Mesothelial cell of epicardium (in vitro differentiated cells): ENCODE data around the gene SGTB. TPM values are rescaled to one million over a fixed set of nuclear protein-coding genes. Genes with fewer than 3 reads are reported as not detected.

Experiments used
- DNase-seq, 2 experiments: peaks; one replicate each; pipeline ENCODE4 v3.0.0; 2021; ENCODE audit warnings: low spot score in 2 of 2; ENCODE audit not compliant: unreplicated experiment in 2 of 2
- H3K27ac Mint-ChIP-seq: 2 replicates; pipeline ENCODE4 v1.8.0; 2021; ENCODE audit warnings: mixed read lengths
- H3K27me3 Mint-ChIP-seq: 2 replicates; pipeline ENCODE4 v1.8.0; 2021; ENCODE audit warnings: low read depth, mixed read lengths
- H3K36me3 Mint-ChIP-seq: 2 replicates; pipeline ENCODE4 v1.8.0; 2021; ENCODE audit warnings: mixed read lengths
- H3K4me1 Mint-ChIP-seq: 2 replicates; pipeline ENCODE4 v1.8.0; 2021; ENCODE audit warnings: mixed read lengths
- H3K4me3 Mint-ChIP-seq: 2 replicates; pipeline ENCODE4 v1.8.0; 2021; ENCODE audit warnings: mild to moderate bottlenecking, moderate library complexity, mixed read lengths
- H3K9me3 Mint-ChIP-seq: 2 replicates; pipeline ENCODE4 v1.8.0; 2021; ENCODE audit warnings: mixed read lengths
- total RNA-seq: library from RNA; stranded (reverse); gene quantifications from 3 replicates; pipeline ENCODE4 v1.2.1, GENCODE V29; 2021
- TF ChIP-seq, protein P1 (sequence below): fragments of 200-600 bp; sonication (generic); IDR thresholded peaks from one replicate; pipeline ENCODE4 v1.5.0; 2021; ENCODE audit warnings: antibody characterized with exemption; ENCODE audit not compliant: unreplicated experiment

The SGTB gene
- total RNA-seq, 1 donor from 2014 or later = 9.4 TPM

- TF ChIP-seq, protein P1, sequence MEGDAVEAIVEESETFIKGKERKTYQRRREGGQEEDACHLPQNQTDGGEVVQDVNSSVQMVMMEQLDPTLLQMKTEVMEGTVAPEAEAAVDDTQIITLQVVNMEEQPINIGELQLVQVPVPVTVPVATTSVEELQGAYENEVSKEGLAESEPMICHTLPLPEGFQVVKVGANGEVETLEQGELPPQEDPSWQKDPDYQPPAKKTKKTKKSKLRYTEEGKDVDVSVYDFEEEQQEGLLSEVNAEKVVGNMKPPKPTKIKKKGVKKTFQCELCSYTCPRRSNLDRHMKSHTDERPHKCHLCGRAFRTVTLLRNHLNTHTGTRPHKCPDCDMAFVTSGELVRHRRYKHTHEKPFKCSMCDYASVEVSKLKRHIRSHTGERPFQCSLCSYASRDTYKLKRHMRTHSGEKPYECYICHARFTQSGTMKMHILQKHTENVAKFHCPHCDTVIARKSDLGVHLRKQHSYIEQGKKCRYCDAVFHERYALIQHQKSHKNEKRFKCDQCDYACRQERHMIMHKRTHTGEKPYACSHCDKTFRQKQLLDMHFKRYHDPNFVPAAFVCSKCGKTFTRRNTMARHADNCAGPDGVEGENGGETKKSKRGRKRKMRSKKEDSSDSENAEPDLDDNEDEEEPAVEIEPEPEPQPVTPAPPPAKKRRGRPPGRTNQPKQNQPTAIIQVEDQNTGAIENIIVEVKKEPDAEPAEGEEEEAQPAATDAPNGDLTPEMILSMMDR = no peak
- no peak for DNase-seq
- H3K36me3 Mint-ChIP-seq = peaks cover 21% of the 10 kb centered on the region
- no peak overlapping the region for H3K4me3 Mint-ChIP-seq
- H3K9me3 Mint-ChIP-seq = no peaks in the 10 kb centered on the region
- H3K4me1 Mint-ChIP-seq = no peaks in the 10 kb centered on the region
- no peaks in the 10 kb centered on the region for H3K27me3 Mint-ChIP-seq
- H3K27ac Mint-ChIP-seq = no peak overlapping the region
Measured at GRCh38 chr5:65646938-65647337, 75.0 kb downstream of the SGTB start.

GRCh38 chr5:65640240-65640639, 81.7 kb downstream of the SGTB start:
- no peak for DNase-seq
- peaks cover 26% of the 10 kb centered on the region for H3K36me3 Mint-ChIP-seq
- no peak overlapping the region for H3K4me3 Mint-ChIP-seq
- no peaks in the 10 kb centered on the region for H3K27me3 Mint-ChIP-seq
- no peak overlapping the region for H3K27ac Mint-ChIP-seq
- TF ChIP-seq, protein P1 = no peak
- H3K9me3 Mint-ChIP-seq = peaks cover 5% of the 10 kb centered on the region
- H3K4me1 Mint-ChIP-seq = no peaks in the 10 kb centered on the region

GRCh38 chr5:65630981-65631380, 90.9 kb downstream of the SGTB start:
- H3K9me3 Mint-ChIP-seq = no peaks in the 10 kb centered on the region
- TF ChIP-seq, protein P1 = no peak
- H3K4me3 Mint-ChIP-seq = no peak overlapping the region
- peaks cover 7% of the 10 kb centered on the region for H3K36me3 Mint-ChIP-seq
- DNase-seq = no peak
- H3K4me1 Mint-ChIP-seq = peaks cover 8% of the 10 kb centered on the region
- H3K27ac Mint-ChIP-seq = no peak overlapping the region
- no peaks in the 10 kb centered on the region for H3K27me3 Mint-ChIP-seq

- no peaks in the 10 kb centered on the region for H3K27me3 Mint-ChIP-seq
- peaks cover 31% of the 10 kb centered on the region for H3K4me1 Mint-ChIP-seq
- TF ChIP-seq, protein P1 = no peak
- peaks cover 7% of the 10 kb centered on the region for H3K36me3 Mint-ChIP-seq
- no peak for DNase-seq
- H3K9me3 Mint-ChIP-seq = no peaks in the 10 kb centered on the region
- H3K4me3 Mint-ChIP-seq = peak overlapping the region; percentile 94
- H3K27ac Mint-ChIP-seq = peak overlapping the region; percentile 57
Measured at GRCh38 chr5:65625743-65626142, 96.2 kb downstream of the SGTB start.

DNA sequence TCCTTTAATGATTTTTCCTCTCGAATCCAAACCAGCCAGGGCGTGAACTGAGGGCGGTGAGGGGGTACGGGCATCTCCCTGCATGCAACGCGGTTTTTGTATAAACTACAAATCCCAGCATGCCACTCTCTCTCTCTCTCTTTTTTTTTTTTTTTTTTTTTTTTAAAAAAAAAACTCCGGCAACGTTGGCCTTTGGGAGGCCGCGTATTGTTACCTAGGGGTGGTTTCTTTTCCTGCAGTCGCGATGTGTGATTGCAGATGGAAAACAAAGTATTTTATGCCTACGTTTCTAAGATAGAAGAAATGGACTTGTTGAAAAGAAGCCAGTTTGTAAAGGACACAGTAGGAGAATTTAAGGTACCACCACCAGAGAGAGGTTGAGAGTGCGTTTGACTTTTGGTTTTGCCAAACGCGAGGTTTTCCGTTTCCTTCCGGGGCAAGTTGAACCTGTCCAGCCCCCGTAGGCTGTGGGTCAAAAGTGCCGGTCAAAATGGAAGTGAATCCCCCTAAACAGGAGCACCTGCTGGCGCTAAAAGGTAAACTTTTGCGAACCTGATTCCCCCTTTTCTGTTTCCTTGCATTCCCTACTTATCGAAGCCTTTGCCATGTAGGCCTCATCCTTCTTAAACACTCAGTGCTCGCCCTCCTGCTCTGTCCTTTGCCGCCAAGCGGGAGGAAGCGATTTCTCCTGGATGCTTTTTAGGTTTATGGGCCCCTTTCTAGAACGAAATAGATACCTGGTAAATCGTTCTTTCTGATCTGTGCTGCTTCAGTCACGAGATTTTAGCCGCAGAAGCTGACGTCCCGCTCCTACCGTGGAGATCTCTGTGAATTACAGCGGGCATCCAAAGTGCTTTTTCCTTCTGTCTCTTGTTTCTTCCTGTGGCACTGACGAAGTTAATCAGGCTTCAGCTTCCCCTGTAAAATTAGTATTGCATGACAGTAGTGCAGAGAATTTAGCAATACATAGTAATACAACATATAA, 97.0 kb downstream of the SGTB start, which contains the start of the genes SHLD3 and TRAPPC13:
Gene SHLD3 (plus strand): TSS at position 457 of the 985 bp plus-strand sequence. CDS start 4,561 bp downstream, outside the sequence.
Gene TRAPPC13 (plus strand): TSS at position 457 of the 985 bp plus-strand sequence. CDS start 34 bp downstream, at position 491.
- peak in 1 of 2 experiments; percentile 68 for DNase-seq
- Mint-ChIP-seq H3K36me3 (peaks cover 6% of the 10 kb centered on the region), H3K27ac (peak within 1 kb of the TSS; percentile 99), H3K27me3 (no peaks in the 10 kb centered on the region), H3K4me3 (peak within 1 kb of the TSS; percentile 94), H3K9me3 (no peaks in the 10 kb centered on the region), H3K4me1 (peaks cover 31% of the 10 kb centered on the region)
- TF ChIP-seq, protein P1 = peak; percentile 14
